DLD1 (cell line): ENCODE results near the gene OTOS.

ENCODE experiments used
- in situ Hi-C: cut with HindIII; loops from 2 replicates; pipeline ENCODE4 v1.10.0; 2017; ENCODE audit warnings: low sequenced_read_pairs

The OTOS gene

GRCh38 chr2:240137596-240138253 is 2.7 kb downstream of the OTOS start:
- in situ Hi-C loops, result no loop called here

GRCh38 chr2:240136671-240137292 is 3.7 kb downstream of the OTOS start:
- in situ Hi-C loops, result no loop called here

- in situ Hi-C loops, result no loop called here
These were observed 4.3 kb downstream of the OTOS start, which contains the start of gene COPS9 for GRCh38 chr2:240136013-240136670. COPS9 (minus strand) TSS chr2:240136305; CDS start chr2:240136284, 21 bp downstream.

GRCh38 chr2:240135706-240136012 is 4.8 kb downstream of the OTOS start:
- in situ Hi-C loops, result no loop called here

GRCh38 chr2:240134956-240135520 is 5.4 kb downstream of the OTOS start:
- in situ Hi-C loops, result no loop called here

- in situ Hi-C loops, result no loop called here
These were observed 6.0 kb downstream of the OTOS start for GRCh38 chr2:240134466-240134865.

- in situ Hi-C loops, result no loop called here
These were observed 7.1 kb downstream of the OTOS start for GRCh38 chr2:240133401-240133800.

- in situ Hi-C loops, result no loop called here
These were observed 7.8 kb downstream of the OTOS start for GRCh38 chr2:240132651-240132980.

GRCh38 chr2:240131941-240132650 is 8.4 kb downstream of the OTOS start:
- in situ Hi-C loops, result no loop called here

GRCh38 chr2:240131296-240131695 is 9.2 kb downstream of the OTOS start:
- in situ Hi-C loops, result no loop called here

- in situ Hi-C loops, result no loop called here
These were observed 9.9 kb downstream of the OTOS start for GRCh38 chr2:240130393-240131195.

GRCh38 chr2:240129731-240130392 is 10.6 kb downstream of the OTOS start:
- in situ Hi-C loops, result no loop called here

- in situ Hi-C loops, result no loop called here
These were observed 11.1 kb downstream of the OTOS start for GRCh38 chr2:240129311-240129710.

- in situ Hi-C loops, result no loop called here
These were observed 11.8 kb downstream of the OTOS start for GRCh38 chr2:240128608-240129145.

GRCh38 chr2:240127911-240128607 is 12.4 kb downstream of the OTOS start:
- in situ Hi-C loops, result no loop called here

GRCh38 chr2:240127191-240127750 is 13.2 kb downstream of the OTOS start:
- in situ Hi-C loops, result no loop called here

- in situ Hi-C loops, result no loop called here
These were observed 13.7 kb downstream of the OTOS start for GRCh38 chr2:240126731-240127130.

- in situ Hi-C loops, result no loop called here
These were observed 14.7 kb downstream of the OTOS start for GRCh38 chr2:240125742-240126141.

- in situ Hi-C loops, result no loop called here
These were observed 15.8 kb downstream of the OTOS start for GRCh38 chr2:240124651-240125030.
